SU-DHL-6 (cell line): ENCODE results near the gene HS6ST3.

Source experiments
- CTCF ChIP-seq: fragments of 200-600 bp; sonication (generic); IDR thresholded peaks from one replicate; pipeline ENCODE4 v1.5.1; 2017; ENCODE audit warnings: antibody characterized with exemption, mild to moderate bottlenecking, low read length, moderate library complexity; ENCODE audit not compliant: insufficient read depth, poor library complexity, severe bottlenecking
- EZH2phosphoT487 ChIP-seq: fragments of 200-600 bp; sonication (generic), shearing (Covaris generic); conservative IDR thresholded peaks from 2 replicates; pipeline ENCODE4 v1.6.1; 2018; ENCODE audit warnings: mild to moderate bottlenecking, antibody characterized with exemption, low read length, moderate library complexity, mixed read lengths

GRCh38 chr13:96796091-96796633 is 706.3 kb downstream of the HS6ST3 start:
- TF ChIP-seq CTCF (no peak), EZH2phosphoT487 (no peak)
